K562 (cell line): ENCODE results near the gene RAD17.

Experiments used
- ARID2 ChIP-seq: fragments of 450-650 bp; IDR thresholded peaks from 2 replicates; pipeline ENCODE4 v1.6.1; 2017; ENCODE audit warnings: antibody characterized with exemption, mild to moderate bottlenecking
- ATF2 ChIP-seq: sonication (generic); formaldehyde crosslinking; IDR thresholded peaks from 2 replicates; pipeline ENCODE4 v1.8.1; 2022; ENCODE audit warnings: missing genetic modification reagents
- BRF1 ChIP-seq: IDR thresholded peaks from 3 replicates; pipeline ENCODE4 v1.6.1; 2011; ENCODE audit warnings: borderline replicate concordance, mild to moderate bottlenecking; ENCODE audit not compliant: insufficient read length; ENCODE audit errors: extremely low read depth
- EZH2 ChIP-seq: IDR thresholded peaks from 2 replicates; pipeline ENCODE4 v1.6.1; 2012; ENCODE audit warnings: low read depth, mild to moderate bottlenecking, inconsistent platforms, low read length, borderline replicate concordance
- GTF2F1 ChIP-seq: IDR thresholded peaks from 2 replicates; pipeline ENCODE4 v1.6.1; 2011; ENCODE audit warnings: low read depth, low read length, improper control_type of control experiment
- PHF8 ChIP-seq: fragments of 200-600 bp; sonication (generic); IDR thresholded peaks from 2 replicates; pipeline ENCODE4 v1.6.1; 2012; ENCODE audit warnings: mixed run types, mild to moderate bottlenecking, inconsistent platforms, low read length, moderate library complexity, borderline replicate concordance
- POLR2H ChIP-seq: IDR thresholded peaks from 2 replicates; pipeline ENCODE4 v1.6.1; 2016; ENCODE audit warnings: missing genetic modification characterization, low read depth, mild to moderate bottlenecking, control low read depth, missing compliant biosample characterization, moderate library complexity
- RAD21 ChIP-seq, 2 experiments: fragments of 250-450 bp in 1 of 2; fragments of 450-650 bp in 1 of 2; sonication (Bioruptor Pico) in 1 of 2; formaldehyde crosslinking in 1 of 2; IDR thresholded peaks in 1 of 2; conservative IDR thresholded peaks in 1 of 2; 2 replicates each; pipeline versions ENCODE4 v1.4.0 to v1.8.0; 2020 to 2022; ENCODE audit warnings: mild to moderate bottlenecking in 2 of 2, moderate library complexity in 1 of 2
- SMC3 ChIP-seq: conservative IDR thresholded peaks from 2 replicates; pipeline ENCODE4 v1.6.1; 2011; ENCODE audit warnings: low read depth, low read length, improper control_type of control experiment; ENCODE audit not compliant: insufficient read depth
- SOX6 ChIP-seq: fragments of 450-650 bp; IDR thresholded peaks from 2 replicates; pipeline ENCODE4 v1.6.1; 2014; ENCODE audit warnings: mild to moderate bottlenecking
- TF ChIP-seq, protein P1 (sequence below), 3 experiments: IDR thresholded peaks in 2 of 3; conservative IDR thresholded peaks in 1 of 3; 2 replicates each; pipeline ENCODE4 v1.5.1; 2011 to 2012; ENCODE audit warnings: low read length in 3 of 3, mild to moderate bottlenecking in 3 of 3, control low read depth in 2 of 3, improper control_type of control experiment in 1 of 3, inconsistent platforms in 1 of 3, low read depth in 1 of 3, mixed read lengths in 1 of 3, moderate library complexity in 1 of 3; ENCODE audit not compliant: insufficient read depth in 2 of 3
- TF ChIP-seq, protein P2 (sequence below), 3 experiments: fragments of 200-800 bp in 1 of 3; fragments of 250-450 bp in 1 of 3; fragments of 450-650 bp in 1 of 3; sonication (Bioruptor Pico) in 1 of 3; sonication (Bioruptor generic) in 1 of 3; formaldehyde crosslinking in 1 of 3; IDR thresholded peaks; 2 replicates each; pipeline versions ENCODE4 v1.6.1 to v1.8.0; 2016 to 2022; ENCODE audit warnings: mild to moderate bottlenecking in 2 of 3, missing genetic modification characterization in 2 of 3, missing compliant biosample characterization in 1 of 3, moderate library complexity in 1 of 3
- TF ChIP-seq, protein P3 (sequence below): sonication (generic); formaldehyde crosslinking; IDR thresholded peaks from 2 replicates; pipeline ENCODE4 v1.5.0; 2020; ENCODE audit warnings: missing genetic modification reagents

GRCh38 chr5:69415584-69415958, 46.0 kb downstream of the RAD17 start:
- no peak for TF ChIP-seq ATF2
- TF ChIP-seq SOX6 = no peak
- TF ChIP-seq, protein P1, sequence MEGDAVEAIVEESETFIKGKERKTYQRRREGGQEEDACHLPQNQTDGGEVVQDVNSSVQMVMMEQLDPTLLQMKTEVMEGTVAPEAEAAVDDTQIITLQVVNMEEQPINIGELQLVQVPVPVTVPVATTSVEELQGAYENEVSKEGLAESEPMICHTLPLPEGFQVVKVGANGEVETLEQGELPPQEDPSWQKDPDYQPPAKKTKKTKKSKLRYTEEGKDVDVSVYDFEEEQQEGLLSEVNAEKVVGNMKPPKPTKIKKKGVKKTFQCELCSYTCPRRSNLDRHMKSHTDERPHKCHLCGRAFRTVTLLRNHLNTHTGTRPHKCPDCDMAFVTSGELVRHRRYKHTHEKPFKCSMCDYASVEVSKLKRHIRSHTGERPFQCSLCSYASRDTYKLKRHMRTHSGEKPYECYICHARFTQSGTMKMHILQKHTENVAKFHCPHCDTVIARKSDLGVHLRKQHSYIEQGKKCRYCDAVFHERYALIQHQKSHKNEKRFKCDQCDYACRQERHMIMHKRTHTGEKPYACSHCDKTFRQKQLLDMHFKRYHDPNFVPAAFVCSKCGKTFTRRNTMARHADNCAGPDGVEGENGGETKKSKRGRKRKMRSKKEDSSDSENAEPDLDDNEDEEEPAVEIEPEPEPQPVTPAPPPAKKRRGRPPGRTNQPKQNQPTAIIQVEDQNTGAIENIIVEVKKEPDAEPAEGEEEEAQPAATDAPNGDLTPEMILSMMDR (IDR thresholded peaks at IDR 0.05 in 2 of 3, conservative IDR thresholded peaks at IDR 0.05 in 1 of 3; ENCODE audit: insufficient read depth in 2 of 3, low read depth in 1 of 3, low read length in 3 of 3) = no peak
- no peak for TF ChIP-seq BRF1
- no peak for TF ChIP-seq GTF2F1
- no peak for TF ChIP-seq ARID2
- TF ChIP-seq SMC3 = no peak
- TF ChIP-seq, protein P2, sequence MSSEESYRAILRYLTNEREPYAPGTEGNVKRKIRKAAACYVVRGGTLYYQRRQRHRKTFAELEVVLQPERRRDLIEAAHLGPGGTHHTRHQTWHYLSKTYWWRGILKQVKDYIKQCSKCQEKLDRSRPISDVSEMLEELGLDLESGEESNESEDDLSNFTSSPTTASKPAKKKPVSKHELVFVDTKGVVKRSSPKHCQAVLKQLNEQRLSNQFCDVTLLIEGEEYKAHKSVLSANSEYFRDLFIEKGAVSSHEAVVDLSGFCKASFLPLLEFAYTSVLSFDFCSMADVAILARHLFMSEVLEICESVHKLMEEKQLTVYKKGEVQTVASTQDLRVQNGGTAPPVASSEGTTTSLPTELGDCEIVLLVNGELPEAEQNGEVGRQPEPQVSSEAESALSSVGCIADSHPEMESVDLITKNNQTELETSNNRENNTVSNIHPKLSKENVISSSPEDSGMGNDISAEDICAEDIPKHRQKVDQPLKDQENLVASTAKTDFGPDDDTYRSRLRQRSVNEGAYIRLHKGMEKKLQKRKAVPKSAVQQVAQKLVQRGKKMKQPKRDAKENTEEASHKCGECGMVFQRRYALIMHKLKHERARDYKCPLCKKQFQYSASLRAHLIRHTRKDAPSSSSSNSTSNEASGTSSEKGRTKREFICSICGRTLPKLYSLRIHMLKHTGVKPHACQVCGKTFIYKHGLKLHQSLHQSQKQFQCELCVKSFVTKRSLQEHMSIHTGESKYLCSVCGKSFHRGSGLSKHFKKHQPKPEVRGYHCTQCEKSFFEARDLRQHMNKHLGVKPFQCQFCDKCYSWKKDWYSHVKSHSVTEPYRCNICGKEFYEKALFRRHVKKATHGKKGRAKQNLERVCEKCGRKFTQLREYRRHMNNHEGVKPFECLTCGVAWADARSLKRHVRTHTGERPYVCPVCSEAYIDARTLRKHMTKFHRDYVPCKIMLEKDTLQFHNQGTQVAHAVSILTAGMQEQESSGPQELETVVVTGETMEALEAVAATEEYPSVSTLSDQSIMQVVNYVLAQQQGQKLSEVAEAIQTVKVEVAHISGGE (CRISPR knock-in tag; IDR thresholded peaks at IDR 0.05) = no peak
- TF ChIP-seq, protein P3, sequence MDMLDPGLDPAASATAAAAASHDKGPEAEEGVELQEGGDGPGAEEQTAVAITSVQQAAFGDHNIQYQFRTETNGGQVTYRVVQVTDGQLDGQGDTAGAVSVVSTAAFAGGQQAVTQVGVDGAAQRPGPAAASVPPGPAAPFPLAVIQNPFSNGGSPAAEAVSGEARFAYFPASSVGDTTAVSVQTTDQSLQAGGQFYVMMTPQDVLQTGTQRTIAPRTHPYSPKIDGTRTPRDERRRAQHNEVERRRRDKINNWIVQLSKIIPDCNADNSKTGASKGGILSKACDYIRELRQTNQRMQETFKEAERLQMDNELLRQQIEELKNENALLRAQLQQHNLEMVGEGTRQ = no peak
- TF ChIP-seq EZH2 = no peak
- TF ChIP-seq POLR2H (tag) = no peak
- TF ChIP-seq RAD21 (CRISPR knock-in tag; conservative IDR thresholded peaks at IDR 0.05 in 1 of 2, IDR thresholded peaks at IDR 0.05 in 1 of 2) = no peak
- no peak for TF ChIP-seq PHF8
